ENCODE measurements around the gene CHPF.
A peak's percentile ranks its signal among the peaks of the same experiment; 100 is the strongest.

Gene CHPF

DNA sequence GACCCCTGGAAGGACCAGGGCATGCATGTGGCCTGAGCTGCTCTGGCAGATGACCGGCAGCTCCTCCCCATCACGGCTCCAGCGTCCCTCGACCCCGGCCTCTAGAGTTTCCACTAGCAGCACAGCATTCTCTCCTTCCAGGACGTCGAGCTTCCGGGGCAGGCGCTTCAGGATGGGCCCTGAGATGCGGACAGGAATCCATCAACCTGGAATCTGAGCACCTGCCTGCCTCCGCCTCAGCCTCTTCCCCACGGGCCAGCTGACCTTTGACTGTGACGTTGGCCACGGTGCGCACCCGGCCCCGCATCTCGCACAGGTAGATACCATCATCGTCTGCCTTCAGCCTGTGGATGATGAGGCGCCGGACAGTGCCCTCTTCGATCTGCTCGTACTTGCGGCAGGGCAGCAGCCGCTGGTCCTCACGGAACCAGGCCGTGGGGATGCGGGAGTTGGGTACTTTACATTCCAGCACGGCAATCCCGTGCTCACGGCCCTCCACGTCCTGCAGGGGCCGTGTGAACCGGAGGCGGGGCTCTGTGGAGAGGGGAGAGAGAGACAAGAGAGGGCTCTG is 24.3 kb upstream of the CHPF start:
- DNase-seq, result no peak

DNA sequence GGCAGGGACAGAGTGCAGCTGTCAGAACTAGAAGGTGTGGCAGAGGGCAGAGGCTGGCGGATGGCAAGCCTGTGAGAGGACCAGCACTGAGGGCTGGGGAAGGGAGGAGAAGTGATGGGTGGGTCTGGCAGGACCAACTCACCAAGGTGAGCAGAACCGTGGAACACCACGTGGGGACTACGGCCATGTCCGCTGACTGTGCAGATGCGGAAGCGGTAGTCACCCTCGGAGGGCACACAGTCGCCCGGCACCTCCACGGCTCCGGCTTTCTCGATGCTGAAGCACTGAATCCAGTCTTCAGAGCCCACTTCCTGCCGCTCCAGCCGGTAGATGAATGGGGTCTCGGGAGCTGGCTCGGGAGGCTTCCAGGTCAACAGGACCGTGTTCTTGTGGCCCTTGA is 23.5 kb upstream of the CHPF start:
- DNase-seq, result no peak

DNA sequence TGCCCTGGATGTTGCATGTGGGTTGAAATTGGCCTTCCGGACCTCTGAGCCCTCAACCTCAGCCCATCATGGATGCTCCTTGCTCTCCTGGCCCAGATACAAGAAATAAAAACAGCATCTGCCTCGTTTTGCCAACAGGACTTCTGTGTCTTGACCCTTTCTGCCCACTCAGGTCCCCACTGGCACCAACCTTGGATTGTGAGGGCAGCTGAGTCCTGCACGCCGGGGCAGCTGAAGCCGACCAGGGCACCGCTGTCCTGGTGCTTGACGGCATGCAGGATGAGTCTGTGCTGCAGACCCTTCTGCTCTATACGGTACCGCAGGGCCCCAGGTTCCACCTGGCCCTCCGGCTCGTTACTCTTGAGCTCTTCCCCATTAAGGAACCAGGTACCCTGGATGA is 23.0 kb upstream of the CHPF start:
- DNase-seq, result no peak

DNA sequence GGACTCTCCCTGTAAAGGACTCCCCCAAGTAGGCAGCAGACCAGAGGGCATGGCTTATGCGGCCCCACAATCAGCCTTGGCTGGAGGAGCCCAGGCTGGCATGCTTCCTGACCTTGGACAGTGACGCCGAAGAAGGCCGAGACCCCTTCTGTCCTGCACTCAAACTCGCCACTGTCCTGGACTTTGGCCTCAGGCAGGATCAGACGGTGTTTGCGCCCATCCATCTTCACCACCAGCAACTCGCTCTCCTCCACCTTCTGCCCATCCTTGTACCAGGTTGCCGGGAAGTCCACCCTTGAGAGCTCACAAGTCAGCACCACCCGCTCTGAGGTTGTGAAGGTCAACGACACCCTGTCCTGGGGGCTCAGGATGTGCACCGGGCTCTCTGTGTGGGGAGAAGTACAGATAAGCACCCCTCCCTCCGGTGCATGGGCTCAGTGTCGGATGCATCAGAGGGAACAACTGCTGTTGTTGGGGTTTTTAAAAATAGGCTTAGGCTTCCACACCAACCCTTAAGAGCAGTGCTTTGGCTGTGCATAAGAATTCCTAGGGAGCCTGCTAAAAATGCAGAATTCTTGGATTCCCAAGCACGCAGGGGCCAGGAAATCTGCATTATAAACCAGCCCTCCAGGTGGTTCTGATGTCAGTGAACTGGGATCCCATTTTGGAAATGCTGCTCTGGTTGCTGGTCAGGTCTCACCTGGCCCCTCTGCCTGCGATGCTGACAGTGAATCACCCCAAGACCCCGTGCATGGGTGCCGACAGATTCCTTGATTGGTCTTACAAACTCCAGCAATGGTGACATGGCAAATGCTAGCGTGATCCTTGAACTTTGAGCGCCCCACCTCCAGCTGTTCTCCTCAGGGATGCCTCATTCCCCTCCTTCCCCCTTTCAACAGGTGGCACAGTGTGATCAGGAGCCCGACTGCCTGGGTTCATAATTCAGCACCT is 21.8 kb upstream of the CHPF start:
- DNase-seq, result no peak

DNA sequence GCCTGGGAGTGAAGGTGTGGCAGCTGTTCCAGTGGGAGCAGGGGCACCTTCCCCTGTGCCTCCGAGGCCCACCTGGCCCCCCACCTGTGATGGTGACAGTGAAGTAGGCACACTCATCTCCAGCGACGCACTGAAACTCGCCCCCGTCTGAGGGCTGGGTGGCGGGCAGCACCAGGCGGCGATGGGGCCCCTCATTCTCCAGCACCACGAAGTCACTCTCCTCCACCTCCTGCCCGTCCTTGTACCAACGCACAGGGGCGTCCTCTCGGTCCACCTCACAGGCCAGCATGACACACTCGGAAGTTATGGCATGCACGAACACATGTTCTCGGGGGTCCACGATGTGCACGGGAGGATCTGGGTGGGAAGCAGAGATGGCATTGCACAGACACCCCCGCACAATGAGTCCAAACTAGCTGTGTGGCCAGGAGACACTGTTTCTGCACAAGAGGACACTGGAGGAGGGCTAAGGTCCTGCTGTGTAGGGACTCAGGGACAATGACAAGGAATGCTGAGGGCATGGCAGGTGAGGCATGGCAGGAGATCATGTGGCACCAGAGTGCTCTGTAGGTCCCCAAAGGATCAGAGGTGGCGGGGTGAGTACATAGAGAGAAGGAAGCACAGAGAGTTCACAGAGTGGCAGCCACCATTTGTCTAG is 19.8 kb upstream of the CHPF start:
- DNase-seq, result no peak

DNA sequence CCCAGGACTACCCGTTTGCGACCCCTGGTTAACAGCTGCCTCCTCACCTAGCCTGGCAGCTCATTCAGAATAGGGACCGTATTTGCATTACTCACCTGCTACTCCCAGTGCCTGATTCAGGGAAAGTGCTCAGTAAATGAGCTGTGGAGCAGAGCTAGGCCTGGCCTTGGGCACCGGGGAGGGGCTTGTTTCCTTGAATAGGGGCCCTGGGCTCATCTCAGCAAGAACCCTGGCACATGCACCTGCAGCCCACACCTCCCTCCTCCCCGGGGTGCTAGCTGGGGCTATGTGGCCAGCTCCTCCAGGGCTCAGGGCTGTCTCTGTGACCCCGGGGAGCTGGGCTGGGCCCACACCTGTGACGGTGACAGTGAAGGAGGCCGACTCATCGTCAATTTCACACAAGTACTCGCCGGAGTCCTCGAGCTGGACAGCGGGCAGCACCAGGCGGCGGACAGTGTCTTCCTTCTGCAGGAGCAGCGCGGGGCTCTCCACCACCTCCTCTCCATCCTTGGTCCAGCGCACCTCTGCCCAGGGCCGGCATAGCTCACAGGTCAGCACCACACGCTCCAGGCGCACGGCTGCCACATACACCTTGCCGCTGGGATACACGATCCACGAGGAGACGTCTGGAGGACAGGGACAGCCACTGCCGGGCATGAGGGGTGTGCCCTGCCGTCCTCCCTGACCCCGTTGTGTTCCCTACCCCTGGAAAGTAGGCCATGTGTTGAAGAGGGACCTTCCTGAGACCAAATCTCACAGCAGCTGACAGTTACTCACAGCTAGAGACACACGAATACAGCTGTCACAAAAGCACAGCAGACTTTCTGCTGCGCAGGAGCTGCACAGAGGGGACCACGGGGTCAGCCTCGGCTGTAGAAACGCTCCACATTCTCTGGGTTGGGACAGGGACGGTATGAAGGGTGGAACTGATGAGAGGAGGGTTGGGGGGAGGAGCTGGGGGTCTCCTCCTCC is 18.7 kb upstream of the CHPF start:
- DNase-seq, result no peak

DNA sequence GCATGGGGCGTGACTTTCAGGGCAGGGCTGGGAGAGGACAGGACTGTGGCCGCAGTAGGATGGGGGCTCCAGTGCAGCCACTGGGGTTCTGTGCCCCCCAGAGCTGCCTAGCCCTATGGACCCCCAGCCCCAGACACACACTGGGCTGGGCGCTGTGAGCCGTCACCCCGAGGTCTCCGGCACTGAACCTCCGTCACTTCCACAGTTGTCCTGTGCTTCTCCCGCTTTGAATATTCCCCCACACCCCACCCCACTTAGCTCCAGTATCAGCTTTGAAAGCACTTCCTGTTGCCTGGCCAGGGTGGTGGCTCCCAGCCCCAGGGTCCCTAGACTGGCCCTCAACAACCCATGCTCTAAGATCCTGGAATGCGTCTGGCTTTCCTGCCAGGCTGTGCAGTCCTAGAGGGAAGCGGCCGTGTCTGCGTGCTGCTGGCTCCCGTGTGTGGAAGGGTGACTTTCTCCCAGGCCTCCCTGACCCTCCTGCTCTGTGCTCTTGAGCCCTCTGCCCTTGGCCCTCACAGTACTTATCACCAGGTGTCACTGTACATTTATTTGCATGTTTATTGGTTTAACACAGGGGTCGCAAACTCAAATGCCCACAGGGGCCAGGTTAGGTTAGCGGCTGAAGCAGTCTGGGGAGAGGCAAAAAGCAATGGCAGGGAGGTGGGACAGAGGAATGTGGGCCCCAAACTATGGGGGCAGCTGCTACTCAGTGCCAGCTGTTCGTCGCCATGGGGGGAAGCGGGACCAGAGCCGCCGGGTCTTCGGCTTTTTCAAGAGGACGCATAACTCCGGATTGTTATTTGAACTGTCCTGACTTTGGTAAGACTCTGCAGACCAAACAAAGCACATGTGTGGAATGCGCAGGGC is 17.8 kb upstream of the CHPF start:
- DNase-seq, result no peak

DNA sequence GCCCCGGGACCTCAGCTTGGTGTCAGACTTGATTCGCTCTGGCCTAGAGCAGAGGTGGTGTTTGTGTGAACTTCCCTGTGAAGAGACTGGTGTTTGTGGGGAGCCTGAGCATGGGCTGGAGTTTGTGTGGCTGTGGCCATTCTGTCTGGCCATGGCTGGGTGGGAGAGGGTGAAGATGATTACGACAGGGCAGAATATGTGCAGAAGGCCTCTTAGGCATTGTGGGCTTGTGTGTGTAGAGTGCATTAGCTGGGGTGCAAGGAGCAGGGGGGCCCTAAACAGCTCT is 17.2 kb upstream of the CHPF start:
- no peak for DNase-seq

DNA sequence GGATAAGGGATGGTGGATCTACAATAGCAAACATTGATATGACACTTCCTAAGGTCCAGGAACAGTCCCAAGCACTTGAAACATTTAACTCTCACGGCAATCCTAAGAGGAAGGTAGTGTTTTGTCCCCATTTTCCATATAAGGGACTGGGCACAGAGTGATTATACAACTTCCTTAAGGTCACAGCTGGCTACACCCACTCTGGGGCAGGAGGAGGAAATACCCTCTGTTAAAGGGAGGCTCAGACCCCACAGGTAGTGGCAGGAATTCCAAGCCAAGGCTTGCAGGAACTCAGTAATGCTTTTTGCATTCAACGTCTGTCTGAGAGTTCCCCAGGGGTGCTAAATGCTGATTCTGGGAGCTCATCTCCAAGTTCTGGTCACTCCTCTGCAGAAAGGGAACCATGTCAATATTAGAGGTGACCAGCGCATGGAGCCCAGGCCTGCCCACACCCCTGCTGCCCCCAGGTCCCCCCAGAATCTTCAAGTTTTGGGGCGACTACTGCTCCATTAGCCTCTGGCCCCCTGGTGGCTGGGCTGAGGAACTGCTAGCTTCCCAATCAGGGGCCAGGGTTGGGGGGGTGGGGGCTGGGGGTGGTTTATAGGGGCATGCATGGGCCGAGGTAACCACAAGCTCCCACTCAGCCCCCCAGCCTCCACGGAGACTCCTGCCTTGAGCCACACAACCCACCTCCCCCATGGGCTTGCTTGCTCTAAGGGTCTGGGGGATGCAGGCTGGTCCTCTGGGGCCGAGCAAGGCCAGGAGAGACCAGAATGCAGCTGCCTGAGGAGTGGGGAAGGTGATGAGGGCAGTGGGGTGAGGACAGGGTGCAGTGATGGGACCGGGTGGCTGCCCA is 16.7 kb upstream of the CHPF start:
- no peak for DNase-seq

DNA sequence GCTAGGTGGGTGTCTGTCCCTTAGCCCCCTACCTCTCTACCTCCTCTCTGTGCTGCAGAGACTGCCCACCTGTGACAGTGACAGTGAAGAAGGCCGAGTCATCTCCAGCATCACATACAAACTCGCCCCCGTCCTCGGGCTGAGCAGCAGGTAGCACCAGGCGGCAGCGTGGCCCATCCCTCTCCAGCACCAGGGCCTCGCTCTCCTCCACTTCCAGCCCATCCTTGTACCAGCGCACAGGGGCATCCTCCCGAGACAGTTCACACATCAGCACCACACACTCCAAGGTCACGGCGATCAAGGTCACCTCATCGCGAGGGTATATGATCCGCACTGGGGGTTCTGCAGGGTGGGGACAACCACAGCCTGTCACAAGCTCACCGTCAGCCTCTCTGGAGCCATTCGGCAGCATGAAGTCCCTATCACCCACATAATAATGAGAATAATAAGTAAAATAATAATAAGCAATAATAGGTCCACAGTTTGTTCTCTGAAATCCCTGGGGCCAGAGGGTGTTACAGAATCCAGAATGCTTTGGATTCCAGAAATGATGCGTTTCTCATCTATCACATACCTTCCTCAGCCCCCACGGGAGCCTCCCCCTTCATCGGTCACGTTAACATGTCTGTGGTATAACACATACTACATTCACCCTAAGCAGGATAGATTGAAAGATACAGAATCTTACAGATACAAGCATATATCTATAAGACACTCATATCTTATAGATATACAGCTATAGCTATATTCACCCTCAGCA is 15.7 kb upstream of the CHPF start:
- DNase-seq, result no peak

DNA sequence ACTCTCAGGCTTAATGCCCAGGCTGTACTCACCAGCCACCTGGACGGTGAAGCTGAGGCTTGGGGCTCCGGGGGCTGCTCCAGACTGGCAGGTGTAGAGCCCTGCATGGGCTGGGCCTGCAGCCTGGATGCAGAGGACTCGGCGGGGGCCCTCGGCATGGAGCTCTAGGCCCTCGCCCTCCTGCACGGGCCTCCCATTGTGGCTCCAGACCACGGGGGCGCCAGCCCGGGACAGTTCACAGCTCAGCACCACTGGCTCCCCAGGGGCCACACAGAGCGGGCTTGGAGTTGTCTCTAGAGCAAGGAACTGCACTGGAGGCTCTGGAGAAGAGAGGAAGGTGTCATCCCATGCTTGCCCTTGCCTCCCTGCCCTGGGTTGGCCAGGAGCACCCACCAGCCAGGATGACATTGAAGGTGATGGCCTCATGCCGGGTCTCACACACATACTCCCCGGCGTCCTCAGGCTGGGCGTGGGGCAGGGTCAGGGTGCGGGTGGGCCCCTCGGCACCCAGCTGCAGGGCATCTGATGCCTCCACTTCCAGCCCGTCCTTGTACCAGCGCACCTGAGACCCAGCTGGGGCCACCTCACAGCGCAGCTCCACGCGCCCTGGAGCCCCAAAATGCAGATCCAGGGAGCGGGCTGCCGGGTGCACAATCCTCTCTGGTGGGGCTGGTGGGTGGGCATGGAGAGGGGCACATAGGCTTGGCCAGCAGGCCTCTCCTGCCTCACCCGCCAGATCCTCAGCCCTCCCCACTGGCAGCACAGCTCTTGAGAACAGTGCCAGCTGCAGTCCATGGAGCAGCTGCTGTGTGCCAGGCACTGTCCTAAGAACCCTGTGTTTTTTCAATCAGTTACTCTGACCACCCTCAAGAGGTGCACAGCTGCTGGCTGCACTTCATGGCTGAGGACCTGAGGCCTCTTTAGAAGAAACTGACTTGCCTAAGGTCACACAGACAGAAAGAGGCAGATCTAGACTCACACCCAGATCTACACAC is 14.5 kb upstream of the CHPF start:
- no peak for DNase-seq

DNA sequence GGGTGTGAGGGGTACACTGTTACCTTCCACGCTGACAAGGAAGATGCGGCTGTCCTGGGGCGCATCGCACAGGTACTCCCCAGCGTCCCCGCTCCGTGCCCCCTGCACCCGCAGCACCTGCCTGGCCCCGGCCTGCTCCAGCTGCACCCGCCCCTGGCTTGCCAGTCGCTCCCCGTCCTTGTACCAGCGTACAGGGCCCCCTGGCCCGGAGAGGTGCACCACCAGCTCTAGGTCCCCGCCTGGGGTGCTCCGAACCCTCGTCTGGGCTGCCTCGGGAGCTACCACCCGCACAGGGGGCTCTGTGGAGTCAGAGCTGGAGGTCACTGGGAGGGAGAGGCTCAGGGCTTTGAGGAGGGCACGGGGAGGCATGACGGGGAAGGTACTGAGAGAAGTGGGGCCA is 13.7 kb upstream of the CHPF start:
- no peak for DNase-seq

DNA sequence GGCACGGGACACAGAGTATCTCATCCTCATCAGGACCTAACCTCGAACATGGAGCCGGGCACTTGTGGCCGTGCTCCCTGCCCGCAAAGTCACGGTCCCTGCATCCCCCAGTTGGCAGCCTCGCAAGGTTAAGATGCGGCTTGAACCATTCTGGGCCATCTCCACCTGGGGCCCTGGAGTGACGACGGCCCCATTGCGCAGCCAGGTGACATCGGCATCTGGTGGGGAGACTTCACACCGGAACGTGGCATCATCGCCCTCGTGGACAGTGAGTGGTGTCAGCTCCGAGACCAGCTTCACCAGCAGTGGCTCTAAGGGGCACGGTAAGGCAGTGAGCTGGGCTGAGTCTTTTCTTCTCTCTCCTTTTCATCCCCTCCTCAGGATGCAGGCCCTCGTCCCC is 12.8 kb upstream of the CHPF start:
- no peak for DNase-seq

DNA sequence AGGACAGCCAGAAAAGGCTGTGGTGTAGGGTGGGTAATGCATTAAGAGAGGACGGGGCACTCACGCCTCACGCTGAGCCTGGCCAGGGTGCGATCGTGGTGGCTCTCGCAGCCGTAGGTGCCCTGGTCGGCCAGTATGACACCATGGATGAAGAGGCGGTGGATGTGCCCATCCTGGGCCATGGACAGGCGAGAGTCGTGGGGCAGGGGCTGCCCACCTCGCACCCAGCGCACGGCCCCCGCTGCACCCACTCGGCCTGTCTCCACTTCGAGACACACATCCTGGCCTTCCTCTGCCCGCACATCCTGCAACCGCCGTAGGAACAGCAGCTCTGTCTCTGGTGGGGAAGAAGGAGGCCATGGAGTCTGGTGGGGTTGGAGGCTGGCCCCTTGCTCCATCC is 12.3 kb upstream of the CHPF start:
- DNase-seq, result no peak

DNA sequence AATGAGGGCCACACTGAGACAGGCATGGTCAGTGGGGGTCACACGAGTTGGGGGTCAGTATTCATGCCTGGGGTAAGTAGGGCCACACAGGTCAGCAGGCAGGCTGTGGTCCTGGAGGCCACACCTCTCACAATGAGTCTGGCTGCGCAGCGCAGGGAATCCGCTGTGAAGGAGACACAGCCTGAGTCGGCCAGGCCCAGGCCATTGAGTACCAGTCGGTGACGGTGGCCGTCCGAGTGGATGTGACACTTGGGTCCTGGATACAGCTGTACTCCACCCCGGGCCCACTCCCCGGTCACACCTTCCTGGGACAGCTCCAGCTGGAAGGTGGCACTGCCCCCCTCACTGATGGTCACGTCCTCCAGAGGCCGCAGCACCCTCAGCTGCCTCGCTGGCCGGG is 10.7 kb upstream of the CHPF start:
- DNase-seq, result no peak

DNA sequence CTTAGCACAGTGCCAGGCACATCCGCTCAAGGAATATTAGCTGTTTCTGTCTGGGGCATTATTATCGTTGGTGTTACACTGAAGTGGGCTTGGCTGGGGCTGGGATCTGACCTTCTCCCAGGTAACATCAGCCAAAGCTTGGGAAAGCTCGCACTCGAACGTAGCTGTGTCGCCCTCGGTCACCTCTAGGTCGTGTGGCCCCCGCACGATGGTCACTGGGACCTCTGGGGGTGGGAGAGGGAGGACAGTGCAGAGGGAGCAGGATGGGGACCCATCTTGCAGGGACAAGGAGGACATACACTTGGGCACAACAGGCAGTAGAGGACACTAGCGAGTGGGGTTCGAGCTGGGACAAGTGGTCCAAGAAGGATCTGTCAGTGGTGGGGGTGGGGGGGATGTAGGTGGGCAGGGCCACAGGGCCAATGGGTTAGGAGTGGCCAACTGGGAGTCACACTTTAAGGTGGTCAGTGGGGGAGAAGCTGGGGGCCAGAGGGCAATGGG is 9.9 kb upstream of the CHPF start:
- DNase-seq, result no peak

DNA sequence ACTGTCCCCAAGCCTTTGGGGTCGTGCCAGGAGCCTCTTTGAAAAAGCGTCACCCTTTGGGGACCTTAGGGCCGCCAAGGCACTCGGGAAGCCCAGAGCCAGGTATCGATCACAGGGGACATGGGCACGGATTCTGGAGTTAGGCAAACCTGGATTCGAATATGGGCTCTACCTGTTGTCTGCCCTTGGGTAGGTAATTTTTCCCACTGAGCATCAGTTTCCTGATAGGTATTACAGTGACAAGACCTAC is 9.5 kb upstream of the CHPF start:
- no peak for DNase-seq

DNA sequence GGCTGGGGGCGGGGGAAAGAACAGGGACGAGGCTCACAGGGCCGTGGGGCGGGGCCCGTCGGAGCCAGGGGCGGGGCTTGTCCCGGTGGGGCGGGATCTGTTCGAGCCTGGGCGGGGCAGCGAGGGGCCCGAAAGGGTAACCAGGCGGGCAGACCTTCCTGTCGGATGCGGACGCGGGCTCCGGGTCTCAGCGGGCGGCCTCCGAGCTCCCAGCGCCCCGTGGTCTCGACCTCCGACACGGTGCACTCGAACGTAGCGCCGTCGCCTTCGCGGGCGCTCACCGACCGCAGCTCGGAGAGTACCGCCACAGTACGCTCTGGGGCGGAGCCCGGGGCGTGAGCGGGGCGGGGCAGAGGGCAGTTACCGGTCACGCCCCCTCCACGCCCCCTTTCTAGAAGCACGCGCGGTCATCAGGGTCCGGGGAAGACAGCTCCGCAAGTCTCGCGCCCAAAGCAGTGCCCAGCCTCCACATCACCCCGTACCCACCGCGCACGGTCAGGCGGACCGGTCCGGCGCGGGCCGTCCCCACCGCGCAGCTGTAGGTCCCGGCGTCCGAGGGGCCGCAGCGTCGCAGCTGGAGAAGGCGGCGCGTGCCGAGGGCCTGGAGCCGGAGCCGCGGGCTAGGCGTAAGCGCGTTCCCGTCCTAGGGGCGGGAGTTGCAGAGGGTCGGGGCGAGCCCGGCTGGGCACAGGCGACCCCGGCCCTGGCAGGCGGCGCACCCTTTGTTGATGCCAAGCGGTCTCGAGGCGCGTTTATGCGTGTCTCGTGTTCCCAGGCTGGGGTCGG is 9.0 kb upstream of the CHPF start:
- DNase-seq, result peak; percentile 72 to 94 (median 94)
